Neural cell (in vitro differentiated cells): Measurements from ENCODE around the gene KIF1B.

Experiments used
- EP300 ChIP-seq: fragments of 450-650 bp; conservative IDR thresholded peaks from 2 replicates; pipeline ENCODE4 v1.6.1; 2014; ENCODE audit warnings: antibody characterized with exemption, mild to moderate bottlenecking, moderate library complexity; ENCODE audit not compliant: poor library complexity, severe bottlenecking
- EZH2 ChIP-seq: fragments of 200-600, 300-800 bp; shearing (Covaris generic), sonication (generic); IDR thresholded peaks from 2 replicates; pipeline ENCODE4 v1.6.1; 2014; ENCODE audit warnings: antibody characterized with exemption, low read length, borderline replicate concordance, mild to moderate bottlenecking; ENCODE audit not compliant: insufficient read depth, poor library complexity, severe bottlenecking
- POLR2AphosphoS5 ChIP-seq: IDR thresholded peaks from 2 replicates; pipeline ENCODE4 v1.6.1; 2012
- TF ChIP-seq, protein P1 (sequence below): fragments of 450-650 bp; IDR thresholded peaks from 2 replicates; pipeline ENCODE4 v1.5.1; 2014; ENCODE audit warnings: antibody characterized with exemption, mild to moderate bottlenecking, moderate library complexity; ENCODE audit not compliant: poor library complexity, severe bottlenecking

DNA sequence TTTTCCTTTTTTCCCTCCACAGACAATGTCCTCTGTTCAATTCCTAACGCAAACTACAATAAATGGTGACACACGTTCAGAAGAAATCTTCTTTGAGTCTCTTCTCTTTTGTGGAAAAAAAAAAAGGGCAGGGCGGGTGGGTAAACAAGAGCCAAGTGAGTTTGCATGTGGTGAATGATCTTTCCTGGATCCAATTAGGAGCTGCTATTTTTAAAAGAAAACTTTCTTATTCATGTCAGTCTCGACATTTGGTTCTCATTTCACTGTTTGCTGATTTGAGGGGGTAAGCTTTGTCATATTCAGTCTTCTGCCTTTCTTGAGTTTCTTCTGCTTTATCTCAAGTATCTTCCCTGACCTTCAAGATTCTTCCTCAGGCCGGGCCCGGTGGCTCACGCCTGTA is 29.2 kb upstream of the KIF1B start:
- TF ChIP-seq EZH2 (no peak), POLR2AphosphoS5 (no peak), EP300 (no peak)
- TF ChIP-seq, protein P1, sequence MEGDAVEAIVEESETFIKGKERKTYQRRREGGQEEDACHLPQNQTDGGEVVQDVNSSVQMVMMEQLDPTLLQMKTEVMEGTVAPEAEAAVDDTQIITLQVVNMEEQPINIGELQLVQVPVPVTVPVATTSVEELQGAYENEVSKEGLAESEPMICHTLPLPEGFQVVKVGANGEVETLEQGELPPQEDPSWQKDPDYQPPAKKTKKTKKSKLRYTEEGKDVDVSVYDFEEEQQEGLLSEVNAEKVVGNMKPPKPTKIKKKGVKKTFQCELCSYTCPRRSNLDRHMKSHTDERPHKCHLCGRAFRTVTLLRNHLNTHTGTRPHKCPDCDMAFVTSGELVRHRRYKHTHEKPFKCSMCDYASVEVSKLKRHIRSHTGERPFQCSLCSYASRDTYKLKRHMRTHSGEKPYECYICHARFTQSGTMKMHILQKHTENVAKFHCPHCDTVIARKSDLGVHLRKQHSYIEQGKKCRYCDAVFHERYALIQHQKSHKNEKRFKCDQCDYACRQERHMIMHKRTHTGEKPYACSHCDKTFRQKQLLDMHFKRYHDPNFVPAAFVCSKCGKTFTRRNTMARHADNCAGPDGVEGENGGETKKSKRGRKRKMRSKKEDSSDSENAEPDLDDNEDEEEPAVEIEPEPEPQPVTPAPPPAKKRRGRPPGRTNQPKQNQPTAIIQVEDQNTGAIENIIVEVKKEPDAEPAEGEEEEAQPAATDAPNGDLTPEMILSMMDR = no peak
